H9 (cell line): ENCODE results near the gene DENND1A. TPM values are rescaled to one million over a fixed set of nuclear protein-coding genes. Genes with fewer than 3 reads are reported as not detected.

Experiments used
- DNase-seq: peaks from one replicate; pipeline ENCODE4 v3.0.0-alpha.2; 2017
- H2AFZ ChIP-seq: one replicate; pipeline ENCODE4 v1.6.1; 2013; ENCODE audit warnings: mild to moderate bottlenecking, low read length, control low read depth, moderate library complexity
- H2AK5ac ChIP-seq: 2 replicates; pipeline ENCODE4 v1.6.1; 2013; ENCODE audit warnings: low read length, control low read depth, mixed read lengths; ENCODE audit not compliant: insufficient read length
- H2BK120ac ChIP-seq: one replicate; pipeline ENCODE4 v1.6.1; 2013; ENCODE audit warnings: low read depth, mild to moderate bottlenecking, low read length, control low read depth, inconsistent platforms; ENCODE audit not compliant: poor library complexity, severe bottlenecking
- H2BK12ac ChIP-seq: 2 replicates; pipeline ENCODE4 v1.6.1; 2013; ENCODE audit warnings: low read length, control low read depth, mixed read lengths, low read depth; ENCODE audit not compliant: insufficient read length
- H2BK15ac ChIP-seq: 2 replicates; pipeline ENCODE4 v1.6.1; 2013; ENCODE audit warnings: low read depth, low read length, control low read depth
- H2BK20ac ChIP-seq: one replicate; pipeline ENCODE4 v1.6.1; 2013; ENCODE audit warnings: low read depth, mild to moderate bottlenecking, low read length, control low read depth, inconsistent platforms; ENCODE audit not compliant: poor library complexity, severe bottlenecking
- H2BK5ac ChIP-seq: 2 replicates; pipeline ENCODE4 v1.6.1; 2013; ENCODE audit warnings: low read length, control low read depth, mixed read lengths; ENCODE audit not compliant: insufficient read length
- H3K14ac ChIP-seq: 2 replicates; pipeline ENCODE4 v1.6.1; 2013; ENCODE audit warnings: low read length, control low read depth; ENCODE audit not compliant: insufficient read depth
- H3K18ac ChIP-seq: 2 replicates; pipeline ENCODE4 v1.6.1; 2013; ENCODE audit warnings: low read depth, mild to moderate bottlenecking, mixed read lengths, low read length, control low read depth; ENCODE audit not compliant: insufficient read length
- H3K23ac ChIP-seq: 2 replicates; pipeline ENCODE4 v1.6.1; 2013; ENCODE audit warnings: low read length, control low read depth, mixed read lengths, low read depth; ENCODE audit not compliant: insufficient read length
- H3K23me2 ChIP-seq: 2 replicates; pipeline ENCODE4 v1.6.1; 2013; ENCODE audit warnings: low read depth, mild to moderate bottlenecking, mixed read lengths, low read length, control low read depth; ENCODE audit not compliant: insufficient read length, poor library complexity, severe bottlenecking
- H3K27ac ChIP-seq: 2 replicates; pipeline ENCODE4 v1.5.1; 2013; ENCODE audit warnings: low read length, control low read depth, mixed read lengths, low read depth; ENCODE audit not compliant: insufficient read length
- H3K27me3 ChIP-seq: 2 replicates; pipeline ENCODE4 v1.6.1; 2013; ENCODE audit warnings: low read length, control low read depth, inconsistent platforms; ENCODE audit not compliant: insufficient read depth
- H3K4ac ChIP-seq: 2 replicates; pipeline ENCODE4 v1.6.1; 2013; ENCODE audit warnings: low read depth, mild to moderate bottlenecking, control low read depth, inconsistent platforms, low read length, moderate library complexity
- H3K4me1 ChIP-seq: 2 replicates; pipeline ENCODE4 v1.6.1; 2013; ENCODE audit warnings: low read length, control low read depth, inconsistent platforms; ENCODE audit not compliant: insufficient read depth
- H3K4me2 ChIP-seq: 2 replicates; pipeline ENCODE4 v1.6.1; 2013; ENCODE audit warnings: low read length, control low read depth, mixed read lengths; ENCODE audit not compliant: insufficient read length, insufficient read depth
- H3K56ac ChIP-seq: 2 replicates; pipeline ENCODE4 v1.6.1; 2013; ENCODE audit warnings: low read depth, mild to moderate bottlenecking, mixed read lengths, low read length, control low read depth; ENCODE audit not compliant: insufficient read length
- H3K79me1 ChIP-seq: 2 replicates; pipeline ENCODE4 v1.6.1; 2013; ENCODE audit warnings: low read depth, mild to moderate bottlenecking, moderate library complexity, low read length, control low read depth, inconsistent platforms; ENCODE audit not compliant: insufficient read depth, poor library complexity, severe bottlenecking
- H3K79me2 ChIP-seq: 2 replicates; pipeline ENCODE4 v1.6.1; 2013; ENCODE audit warnings: low read length, control low read depth, inconsistent platforms; ENCODE audit not compliant: insufficient read depth
- H3K9ac ChIP-seq: 2 replicates; pipeline ENCODE4 v1.6.1; 2013; ENCODE audit warnings: low read length, control low read depth, mixed read lengths; ENCODE audit not compliant: insufficient read length; ENCODE audit errors: extremely low read depth
- H3K9me3 ChIP-seq: one replicate; pipeline ENCODE4 v1.6.1; 2013; ENCODE audit warnings: low read depth, low read length, inconsistent platforms; ENCODE audit not compliant: control insufficient read depth
- H3T11ph ChIP-seq: one replicate; pipeline ENCODE4 v1.6.1; 2013; ENCODE audit warnings: mild to moderate bottlenecking, low read length, control low read depth, inconsistent platforms
- H4K20me1 ChIP-seq: one replicate; pipeline ENCODE4 v1.6.1; 2013; ENCODE audit not compliant: control insufficient read depth, insufficient read length, insufficient read depth
- H4K5ac ChIP-seq: 2 replicates; pipeline ENCODE4 v1.6.1; 2013; ENCODE audit warnings: low read depth, mild to moderate bottlenecking, mixed read lengths, low read length, control low read depth; ENCODE audit not compliant: insufficient read length
- H4K8ac ChIP-seq: replicated peaks from 2 replicates; pipeline ENCODE4 v1.6.1; 2013; ENCODE audit warnings: low read length, control low read depth, mixed read lengths, low read depth; ENCODE audit not compliant: insufficient read length
- H4K91ac ChIP-seq: 2 replicates; pipeline ENCODE4 v1.6.1; 2013; ENCODE audit warnings: low read depth, mild to moderate bottlenecking, moderate library complexity, mixed read lengths, low read length, control low read depth; ENCODE audit not compliant: insufficient read length
- H3K27ac Mint-ChIP-seq, 3 experiments: 2 replicates in 2 of 3; 3 replicates in 1 of 3; pipeline ENCODE4 v1.8.0; 2020 to 2021; ENCODE audit warnings: mixed read lengths in 3 of 3, mild to moderate bottlenecking in 1 of 3, moderate library complexity in 1 of 3
- H3K27me3 Mint-ChIP-seq: 2 replicates; pipeline ENCODE4 v1.8.0; 2021; ENCODE audit warnings: low read depth, mild to moderate bottlenecking, moderate library complexity, mixed read lengths
- H3K36me3 Mint-ChIP-seq, 3 experiments: 2 replicates in 2 of 3; 3 replicates in 1 of 3; pipeline ENCODE4 v1.8.0; 2020 to 2021; ENCODE audit warnings: low read depth in 3 of 3, mixed read lengths in 3 of 3; ENCODE audit not compliant: insufficient read depth in 1 of 3
- H3K4me1 Mint-ChIP-seq, 2 experiments: 2 replicates each; pipeline ENCODE4 v1.8.0; 2020; ENCODE audit warnings: mixed read lengths in 2 of 2
- H3K4me3 Mint-ChIP-seq, 2 experiments: 2 replicates in 1 of 2; 3 replicates in 1 of 2; pipeline ENCODE4 v1.8.0; 2020 to 2021; ENCODE audit warnings: mild to moderate bottlenecking in 2 of 2, mixed read lengths in 2 of 2, moderate library complexity in 1 of 2
- H3K9me3 Mint-ChIP-seq, 2 experiments: 2 replicates in 1 of 2; 3 replicates in 1 of 2; pipeline ENCODE4 v1.8.0; 2020; ENCODE audit warnings: mild to moderate bottlenecking in 2 of 2, mixed read lengths in 2 of 2, moderate library complexity in 1 of 2
- WGBS: extraction: QIAGEN DNeasy Blood & Tissue Kit; methylation state at CpG from one replicate; pipeline ENCODE4 v1.1.7; 2013; ENCODE audit warnings: missing lambda C conversion rate, low lambda C conversion rate, mixed read lengths; ENCODE audit not compliant: insufficient read length; ENCODE audit errors: extremely low coverage; 5-methylcytosine and 5-hydroxymethylcytosine counted together
- total RNA-seq: library from RNA; stranded (reverse); gene quantifications from 2 replicates; pipeline ENCODE4 v1.2.1, GENCODE V29; 2021
- TF ChIP-seq, protein P1 (sequence below): fragments of 200-600 bp; sonication (generic); conservative IDR thresholded peaks from 3 replicates; pipeline ENCODE4 v1.8.0; 2021; ENCODE audit warnings: antibody characterized with exemption, mild to moderate bottlenecking

DENND1A gene
- total RNA-seq, 1 experiment from 2014 or later: 20.4 TPM

DNA sequence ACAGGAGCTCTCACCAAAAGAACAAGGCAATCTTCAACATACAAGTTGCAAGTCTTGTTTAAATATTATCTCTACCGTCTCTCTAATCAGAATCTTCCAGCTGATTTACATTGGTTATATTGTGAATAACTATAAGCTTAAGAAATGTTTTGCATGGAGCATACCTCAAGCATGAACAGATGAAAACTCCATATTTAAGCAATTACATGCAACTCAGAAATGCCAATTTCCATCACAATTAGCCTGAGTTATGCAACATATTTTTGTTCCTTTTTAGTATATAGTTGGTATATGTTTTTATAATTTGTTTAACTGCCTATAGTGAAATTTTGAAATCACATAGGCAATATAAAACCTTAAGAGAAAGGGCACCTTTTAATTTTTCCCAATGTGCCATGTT, 142.5 kb downstream of the DENND1A start:
- Histone ChIP-seq H2BK120ac (no peak overlapping the region), H2BK12ac (no peak overlapping the region), H2BK20ac (no peak overlapping the region), H3K14ac (no peak overlapping the region), H3K27me3 (0 out of 2 replicates have a peak, but pooled peaks cover 2% of the 10 kb centered on the region), H2AFZ (no peak overlapping the region), H3K79me2 (no peaks in the 10 kb centered on the region), H3T11ph (no peak overlapping the region), H3K9me3 (no peaks in the 10 kb centered on the region), H3K4ac (no peak overlapping the region), H4K91ac (no peak overlapping the region), H4K5ac (no peak overlapping the region), H3K23me2 (no peaks in the 10 kb centered on the region), H4K8ac (no peak overlapping the region), H3K18ac (no peak overlapping the region), H2BK5ac (no peak overlapping the region), H3K23ac (no peak overlapping the region), H3K9ac (no peak overlapping the region), H3K79me1 (no peaks in the 10 kb centered on the region), H2BK15ac (no peak overlapping the region), H3K4me1 (no peaks in the 10 kb centered on the region), H4K20me1 (no peaks in the 10 kb centered on the region), H2AK5ac (no peak overlapping the region), H3K56ac (no peak overlapping the region), H3K27ac (no peak overlapping the region), H3K4me2 (no peak overlapping the region)
- no peak overlapping the region for H3K27ac Mint-ChIP-seq
- DNase-seq: no peak
- no peaks in the 10 kb centered on the region for H3K9me3 Mint-ChIP-seq
- H3K36me3 Mint-ChIP-seq: no peaks in the 10 kb centered on the region; a peak in 1 of 7 replicates
- WGBS: no CpG with 5 or more reads among the region's 1 CpG
- H3K4me1 Mint-ChIP-seq: peaks cover 4 to 9% of the 10 kb centered on the region in 2 experiments; a peak in 2 of 4 replicates
- TF ChIP-seq, protein P1, sequence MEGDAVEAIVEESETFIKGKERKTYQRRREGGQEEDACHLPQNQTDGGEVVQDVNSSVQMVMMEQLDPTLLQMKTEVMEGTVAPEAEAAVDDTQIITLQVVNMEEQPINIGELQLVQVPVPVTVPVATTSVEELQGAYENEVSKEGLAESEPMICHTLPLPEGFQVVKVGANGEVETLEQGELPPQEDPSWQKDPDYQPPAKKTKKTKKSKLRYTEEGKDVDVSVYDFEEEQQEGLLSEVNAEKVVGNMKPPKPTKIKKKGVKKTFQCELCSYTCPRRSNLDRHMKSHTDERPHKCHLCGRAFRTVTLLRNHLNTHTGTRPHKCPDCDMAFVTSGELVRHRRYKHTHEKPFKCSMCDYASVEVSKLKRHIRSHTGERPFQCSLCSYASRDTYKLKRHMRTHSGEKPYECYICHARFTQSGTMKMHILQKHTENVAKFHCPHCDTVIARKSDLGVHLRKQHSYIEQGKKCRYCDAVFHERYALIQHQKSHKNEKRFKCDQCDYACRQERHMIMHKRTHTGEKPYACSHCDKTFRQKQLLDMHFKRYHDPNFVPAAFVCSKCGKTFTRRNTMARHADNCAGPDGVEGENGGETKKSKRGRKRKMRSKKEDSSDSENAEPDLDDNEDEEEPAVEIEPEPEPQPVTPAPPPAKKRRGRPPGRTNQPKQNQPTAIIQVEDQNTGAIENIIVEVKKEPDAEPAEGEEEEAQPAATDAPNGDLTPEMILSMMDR: no peak
- no peaks in the 10 kb centered on the region for H3K27me3 Mint-ChIP-seq
- no peak overlapping the region for H3K4me3 Mint-ChIP-seq
